Neural cell (in vitro differentiated cells): ENCODE results near the gene RPS17. TPM values are rescaled to one million over a fixed set of nuclear protein-coding genes. Genes with fewer than 3 reads are reported as not detected.

ENCODE experiments used
- H2AFZ ChIP-seq: fragments of 200-600, 300-800 bp; sonication (generic), shearing (Covaris generic); 2 replicates; pipeline ENCODE4 v1.6.0; 2014; ENCODE audit warnings: low read depth, mild to moderate bottlenecking, antibody characterized with exemption, low read length, moderate library complexity
- H3F3A ChIP-seq: fragments of 200-600 bp; shearing (Covaris generic); 2 replicates; pipeline ENCODE4 v1.6.1; 2016; ENCODE audit warnings: mild to moderate bottlenecking, moderate library complexity, mixed read lengths, antibody characterized with exemption, low read length; ENCODE audit not compliant: insufficient read depth, poor library complexity, severe bottlenecking
- H3K27ac ChIP-seq: fragments of 200-600, 300-800 bp; sonication (generic), shearing (Covaris generic); 2 replicates; pipeline ENCODE4 v1.5.1; 2014; ENCODE audit warnings: mild to moderate bottlenecking, low read length, moderate library complexity
- H3K27me3 ChIP-seq: fragments of 300-800, 200-600 bp; sonication (generic), shearing (Covaris generic); 2 replicates; pipeline ENCODE4 v1.6.0; 2014; ENCODE audit warnings: mild to moderate bottlenecking, low read depth, low read length, moderate library complexity; ENCODE audit not compliant: insufficient read depth
- H3K36me3 ChIP-seq: fragments of 300-800, 200-600 bp; sonication (generic), shearing (Covaris generic); 2 replicates; pipeline ENCODE4 v1.5.1; 2014; ENCODE audit warnings: mild to moderate bottlenecking, antibody characterized with exemption, low read length, moderate library complexity; ENCODE audit not compliant: insufficient read depth
- H3K4me2 ChIP-seq: fragments of 300-800, 200-600 bp; sonication (generic), shearing (Covaris generic); 2 replicates; pipeline ENCODE4 v1.6.0; 2014; ENCODE audit warnings: mild to moderate bottlenecking, low read length
- H3K4me3 ChIP-seq: fragments of 300-800, 200-600 bp; sonication (generic), shearing (Covaris generic); 2 replicates; pipeline ENCODE4 v1.5.1; 2014; ENCODE audit warnings: mild to moderate bottlenecking, low read length, moderate library complexity
- H3K79me2 ChIP-seq: fragments of 200-600 bp; shearing (Covaris generic); replicated peaks from 2 replicates; pipeline ENCODE4 v1.6.0; 2014; ENCODE audit warnings: mild to moderate bottlenecking, low read length, moderate library complexity; ENCODE audit not compliant: insufficient read depth
- H3K9ac ChIP-seq: fragments of 300-800, 200-600 bp; sonication (generic), shearing (Covaris generic); 2 replicates; pipeline ENCODE4 v1.6.1; 2016; ENCODE audit warnings: mild to moderate bottlenecking, low read length, mixed read lengths
- H3K9me2 ChIP-seq: fragments of 200-600 bp; shearing (Covaris generic); 2 replicates; pipeline ENCODE4 v1.6.1; 2016; ENCODE audit warnings: mild to moderate bottlenecking, low read length, mixed read lengths; ENCODE audit not compliant: insufficient read depth
- H3K9me3 ChIP-seq: fragments of 200-600, 300-800 bp; sonication (generic), shearing (Covaris generic); 2 replicates; pipeline ENCODE4 v1.6.1; 2016; ENCODE audit warnings: mild to moderate bottlenecking, mixed run types, low read length, moderate library complexity, mixed read lengths
- H4K20me1 ChIP-seq: fragments of 200-600 bp; shearing (Covaris generic); 2 replicates; pipeline ENCODE4 v1.6.1; 2016; ENCODE audit warnings: mild to moderate bottlenecking, mixed run types; ENCODE audit not compliant: insufficient read depth
- EP300 ChIP-seq: fragments of 450-650 bp; conservative IDR thresholded peaks from 2 replicates; pipeline ENCODE4 v1.6.1; 2014; ENCODE audit warnings: antibody characterized with exemption, mild to moderate bottlenecking, moderate library complexity; ENCODE audit not compliant: poor library complexity, severe bottlenecking
- EZH2 ChIP-seq: fragments of 200-600, 300-800 bp; shearing (Covaris generic), sonication (generic); IDR thresholded peaks from 2 replicates; pipeline ENCODE4 v1.6.1; 2014; ENCODE audit warnings: antibody characterized with exemption, low read length, borderline replicate concordance, mild to moderate bottlenecking; ENCODE audit not compliant: insufficient read depth, poor library complexity, severe bottlenecking
- MXI1 ChIP-seq: fragments of 450-650 bp; conservative IDR thresholded peaks from 2 replicates; pipeline ENCODE4 v1.6.1; 2014; ENCODE audit warnings: antibody characterized with exemption, mild to moderate bottlenecking; ENCODE audit not compliant: poor library complexity, severe bottlenecking
- POLR2AphosphoS5 ChIP-seq: IDR thresholded peaks from 2 replicates; pipeline ENCODE4 v1.6.1; 2012
- RAD21 ChIP-seq: fragments of 450-650 bp; conservative IDR thresholded peaks from 2 replicates; pipeline ENCODE4 v1.6.1; 2014; ENCODE audit warnings: antibody characterized with exemption, mild to moderate bottlenecking, moderate library complexity
- SMC3 ChIP-seq: fragments of 450-650 bp; conservative IDR thresholded peaks from 2 replicates; pipeline ENCODE4 v1.6.1; 2014; ENCODE audit warnings: antibody characterized with exemption, mild to moderate bottlenecking, moderate library complexity; ENCODE audit not compliant: poor library complexity
- TAF1 ChIP-seq: IDR thresholded peaks from 2 replicates; pipeline ENCODE4 v1.6.1; 2012; ENCODE audit warnings: low read depth
- polyA plus RNA-seq: library from polyadenylated mRNA; depleted of rRNA; stranded (reverse); fragments of >200 nt; gene quantifications from 2 replicates; pipeline ENCODE4 v1.2.3, GENCODE V29; 2014
- TF ChIP-seq, protein P1 (sequence below): IDR thresholded peaks from 2 replicates; pipeline ENCODE4 v1.6.1; 2012; ENCODE audit warnings: borderline replicate concordance
- TF ChIP-seq, protein P2 (sequence below): fragments of 450-650 bp; IDR thresholded peaks from 2 replicates; pipeline ENCODE4 v1.5.1; 2014; ENCODE audit warnings: antibody characterized with exemption, mild to moderate bottlenecking, moderate library complexity; ENCODE audit not compliant: poor library complexity, severe bottlenecking

RPS17 gene
- polyA plus RNA-seq, 1 donor from 2014 or later: 2,561 TPM

DNA sequence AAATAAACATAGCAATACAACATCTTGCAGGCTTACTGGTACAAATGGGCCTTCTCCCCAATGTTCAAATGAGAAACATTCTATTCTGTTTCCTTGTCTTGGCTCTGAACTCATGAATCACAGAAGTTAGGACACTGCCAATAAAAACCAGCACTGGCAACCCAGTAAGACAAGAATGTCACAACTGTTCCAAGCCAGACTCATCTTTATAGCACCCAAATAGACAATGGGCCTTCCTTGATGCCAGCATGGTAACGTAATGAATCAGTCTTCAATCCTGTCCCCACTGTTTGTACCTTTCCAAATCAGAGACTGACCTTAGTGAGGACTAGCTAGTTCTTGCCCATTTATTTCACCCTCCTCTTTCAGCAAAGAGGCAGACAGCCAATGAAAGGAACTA is 14.1 kb upstream of the RPS17 start:
- no peaks in the 10 kb centered on the region for H3K79me2 ChIP-seq
- H3K9me2 ChIP-seq: no peaks in the 10 kb centered on the region
- no peaks in the 10 kb centered on the region for H3F3A ChIP-seq
- H2AFZ ChIP-seq: no peak overlapping the region
- no peak overlapping the region for H3K4me3 ChIP-seq
- no peaks in the 10 kb centered on the region for H3K27me3 ChIP-seq
- no peak overlapping the region for H3K9ac ChIP-seq
- H3K4me2 ChIP-seq: no peak overlapping the region
- TF ChIP-seq POLR2AphosphoS5: no peak
- TF ChIP-seq SMC3: no peak
- TF ChIP-seq, protein P1, sequence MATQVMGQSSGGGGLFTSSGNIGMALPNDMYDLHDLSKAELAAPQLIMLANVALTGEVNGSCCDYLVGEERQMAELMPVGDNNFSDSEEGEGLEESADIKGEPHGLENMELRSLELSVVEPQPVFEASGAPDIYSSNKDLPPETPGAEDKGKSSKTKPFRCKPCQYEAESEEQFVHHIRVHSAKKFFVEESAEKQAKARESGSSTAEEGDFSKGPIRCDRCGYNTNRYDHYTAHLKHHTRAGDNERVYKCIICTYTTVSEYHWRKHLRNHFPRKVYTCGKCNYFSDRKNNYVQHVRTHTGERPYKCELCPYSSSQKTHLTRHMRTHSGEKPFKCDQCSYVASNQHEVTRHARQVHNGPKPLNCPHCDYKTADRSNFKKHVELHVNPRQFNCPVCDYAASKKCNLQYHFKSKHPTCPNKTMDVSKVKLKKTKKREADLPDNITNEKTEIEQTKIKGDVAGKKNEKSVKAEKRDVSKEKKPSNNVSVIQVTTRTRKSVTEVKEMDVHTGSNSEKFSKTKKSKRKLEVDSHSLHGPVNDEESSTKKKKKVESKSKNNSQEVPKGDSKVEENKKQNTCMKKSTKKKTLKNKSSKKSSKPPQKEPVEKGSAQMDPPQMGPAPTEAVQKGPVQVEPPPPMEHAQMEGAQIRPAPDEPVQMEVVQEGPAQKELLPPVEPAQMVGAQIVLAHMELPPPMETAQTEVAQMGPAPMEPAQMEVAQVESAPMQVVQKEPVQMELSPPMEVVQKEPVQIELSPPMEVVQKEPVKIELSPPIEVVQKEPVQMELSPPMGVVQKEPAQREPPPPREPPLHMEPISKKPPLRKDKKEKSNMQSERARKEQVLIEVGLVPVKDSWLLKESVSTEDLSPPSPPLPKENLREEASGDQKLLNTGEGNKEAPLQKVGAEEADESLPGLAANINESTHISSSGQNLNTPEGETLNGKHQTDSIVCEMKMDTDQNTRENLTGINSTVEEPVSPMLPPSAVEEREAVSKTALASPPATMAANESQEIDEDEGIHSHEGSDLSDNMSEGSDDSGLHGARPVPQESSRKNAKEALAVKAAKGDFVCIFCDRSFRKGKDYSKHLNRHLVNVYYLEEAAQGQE: no peak
- TF ChIP-seq MXI1: no peak
- no peak for TF ChIP-seq EZH2
- no peak for TF ChIP-seq TAF1
- TF ChIP-seq EP300: no peak
- TF ChIP-seq, protein P2, sequence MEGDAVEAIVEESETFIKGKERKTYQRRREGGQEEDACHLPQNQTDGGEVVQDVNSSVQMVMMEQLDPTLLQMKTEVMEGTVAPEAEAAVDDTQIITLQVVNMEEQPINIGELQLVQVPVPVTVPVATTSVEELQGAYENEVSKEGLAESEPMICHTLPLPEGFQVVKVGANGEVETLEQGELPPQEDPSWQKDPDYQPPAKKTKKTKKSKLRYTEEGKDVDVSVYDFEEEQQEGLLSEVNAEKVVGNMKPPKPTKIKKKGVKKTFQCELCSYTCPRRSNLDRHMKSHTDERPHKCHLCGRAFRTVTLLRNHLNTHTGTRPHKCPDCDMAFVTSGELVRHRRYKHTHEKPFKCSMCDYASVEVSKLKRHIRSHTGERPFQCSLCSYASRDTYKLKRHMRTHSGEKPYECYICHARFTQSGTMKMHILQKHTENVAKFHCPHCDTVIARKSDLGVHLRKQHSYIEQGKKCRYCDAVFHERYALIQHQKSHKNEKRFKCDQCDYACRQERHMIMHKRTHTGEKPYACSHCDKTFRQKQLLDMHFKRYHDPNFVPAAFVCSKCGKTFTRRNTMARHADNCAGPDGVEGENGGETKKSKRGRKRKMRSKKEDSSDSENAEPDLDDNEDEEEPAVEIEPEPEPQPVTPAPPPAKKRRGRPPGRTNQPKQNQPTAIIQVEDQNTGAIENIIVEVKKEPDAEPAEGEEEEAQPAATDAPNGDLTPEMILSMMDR: no peak
- no peak for TF ChIP-seq RAD21
- H3K27ac ChIP-seq: no peak overlapping the region
- H4K20me1 ChIP-seq: no peaks in the 10 kb centered on the region
- H3K9me3 ChIP-seq: no peaks in the 10 kb centered on the region
- H3K36me3 ChIP-seq: no peaks in the 10 kb centered on the region

DNA sequence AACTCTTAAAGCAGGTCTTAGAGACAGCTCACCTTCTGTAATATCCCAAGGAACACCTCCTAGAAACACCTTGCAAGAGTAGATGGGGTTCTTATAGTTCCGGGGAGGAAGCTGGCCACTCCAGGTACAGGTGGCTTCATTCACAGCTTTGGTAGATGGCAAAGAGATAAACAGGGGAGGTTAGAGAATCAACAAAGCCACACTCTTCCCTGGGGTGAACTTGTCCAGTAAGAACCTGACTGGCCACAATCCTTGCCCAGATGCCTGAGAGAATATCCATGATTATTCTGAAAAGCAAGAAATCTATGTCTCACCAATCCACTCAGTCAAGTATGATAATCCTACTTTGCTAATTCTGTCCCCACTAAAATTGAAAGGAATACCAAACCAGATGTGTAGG is 13.6 kb upstream of the RPS17 start:
- Histone ChIP-seq H3K79me2 (no peaks in the 10 kb centered on the region), H3K9me2 (no peaks in the 10 kb centered on the region), H3K9me3 (no peaks in the 10 kb centered on the region), H3K4me2 (no peak overlapping the region), H3K27ac (no peak overlapping the region), H3F3A (no peaks in the 10 kb centered on the region), H3K27me3 (no peaks in the 10 kb centered on the region), H4K20me1 (no peaks in the 10 kb centered on the region), H3K36me3 (no peaks in the 10 kb centered on the region), H3K4me3 (no peak overlapping the region), H2AFZ (no peak overlapping the region), H3K9ac (no peak overlapping the region)
- no peak for TF ChIP-seq EP300
- TF ChIP-seq EZH2: no peak

DNA sequence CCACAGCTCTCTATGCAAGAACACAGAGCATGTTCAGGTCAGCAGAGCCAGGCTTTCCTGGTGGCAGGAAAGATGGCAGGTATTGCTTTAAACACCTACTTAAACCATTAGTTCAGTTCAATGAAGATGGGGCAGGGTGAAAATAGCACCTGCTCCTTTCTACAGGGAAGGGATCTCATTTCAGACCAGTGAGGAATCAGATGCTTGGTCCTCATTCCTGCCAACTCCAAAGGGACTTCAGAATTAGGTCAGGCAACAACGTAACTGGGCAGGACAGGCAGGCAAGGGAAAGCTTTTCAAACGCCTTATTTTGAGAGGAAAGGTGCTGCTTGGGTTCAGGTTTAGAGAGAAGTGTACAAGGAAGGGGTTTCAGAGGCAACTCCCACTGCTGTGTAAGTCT is 12.6 kb upstream of the RPS17 start:
- Histone ChIP-seq H3F3A (no peaks in the 10 kb centered on the region), H3K4me3 (no peak overlapping the region), H4K20me1 (no peaks in the 10 kb centered on the region), H3K9me3 (no peaks in the 10 kb centered on the region), H3K9ac (no peak overlapping the region), H3K36me3 (no peaks in the 10 kb centered on the region), H3K79me2 (no peaks in the 10 kb centered on the region), H3K4me2 (no peak overlapping the region), H3K27ac (no peak overlapping the region), H3K27me3 (no peaks in the 10 kb centered on the region), H2AFZ (no peak overlapping the region), H3K9me2 (no peaks in the 10 kb centered on the region)
- no peak for TF ChIP-seq POLR2AphosphoS5
- TF ChIP-seq TAF1: no peak
- TF ChIP-seq, protein P1: no peak
- TF ChIP-seq EP300: no peak
- no peak for TF ChIP-seq SMC3
